H1 (cell line): ENCODE results near the gene GPD1. TPM values are rescaled to one million over a fixed set of nuclear protein-coding genes. Genes with fewer than 3 reads are reported as not detected.

Experiments used
- BCL11A ChIP-seq, 2 experiments: IDR thresholded peaks; one replicate each; pipeline ENCODE4 v1.6.1; 2011; ENCODE audit warnings: low read depth in 2 of 2, low read length in 2 of 2, mild to moderate bottlenecking in 2 of 2
- CBX8 ChIP-seq: fragments of 300-800, 300-1000 bp; sonication (generic); IDR thresholded peaks from 2 replicates; pipeline ENCODE4 v1.7.1; 2016; ENCODE audit warnings: low read depth, low read length, borderline replicate concordance
- JUN ChIP-seq: IDR thresholded peaks from 2 replicates; pipeline ENCODE4 v1.6.1; 2011; ENCODE audit warnings: low read depth, mild to moderate bottlenecking, improper control_type of control experiment, low read length
- KDM5A ChIP-seq: fragments of 200-600 bp; IDR thresholded peaks from 2 replicates; pipeline ENCODE4 v1.7.1; 2012; ENCODE audit warnings: mild to moderate bottlenecking, low read length, inconsistent platforms, mixed read lengths
- RXRA ChIP-seq: IDR thresholded peaks from 2 replicates; pipeline ENCODE4 v1.6.1; 2011; ENCODE audit warnings: low read depth, mild to moderate bottlenecking, low read length, moderate library complexity; ENCODE audit not compliant: insufficient read depth
- SIRT6 ChIP-seq: IDR thresholded peaks from one replicate; pipeline ENCODE4 v1.7.1; 2012; ENCODE audit warnings: low read length, inconsistent platforms
- SP2 ChIP-seq: IDR thresholded peaks from 2 replicates; pipeline ENCODE4 v1.6.1; 2012; ENCODE audit warnings: mild to moderate bottlenecking, low read length, inconsistent platforms
- SRF ChIP-seq: IDR thresholded peaks from 2 replicates; pipeline ENCODE4 v1.6.1; 2011; ENCODE audit warnings: mild to moderate bottlenecking, low read depth, low read length, moderate library complexity
- TEAD4 ChIP-seq: IDR thresholded peaks from 2 replicates; pipeline ENCODE4 v1.6.1; 2012; ENCODE audit warnings: low read depth, low read length, inconsistent platforms, mixed read lengths
- ZNF274 ChIP-seq: IDR thresholded peaks from 2 replicates; pipeline ENCODE4 v1.7.0; 2012; ENCODE audit warnings: low read length, borderline replicate concordance; ENCODE audit errors: extremely low read depth
- polyA plus RNA-seq, 7 experiments: library from polyadenylated mRNA; depleted of rRNA in 3 of 7; stranded (reverse) in 5 of 7; unstranded in 2 of 7; fragments of >200 nt in 5 of 7; fragments of 200-250 nt in 2 of 7; gene quantifications; 1 replicate in 5 of 7; 2 replicates in 1 of 7; 4 replicates in 1 of 7; pipeline versions ENCODE4 v1.2.1 to v1.2.3, GENCODE V29; 2011 to 2013; ENCODE audit warnings: missing spikeins in 2 of 7, mixed read lengths in 2 of 7
- total RNA-seq: library from RNA; stranded (reverse); fragmentation: NEBNext Ultra II Directional; extraction: Animal tissue kit (Norgen Biotek cat#: 25700); gene quantifications from 2 replicates; pipeline ENCODE4 v1.2.1, GENCODE V29; 2021
- TF ChIP-seq, protein P1 (sequence below): fragments of 300-600 bp; sonication (generic); IDR thresholded peaks from 2 replicates; pipeline ENCODE4 v1.7.1; 2012; ENCODE audit warnings: low read length, moderate library complexity, mild to moderate bottlenecking, inconsistent platforms; ENCODE audit not compliant: insufficient replicate concordance

Gene GPD1
- total and polyA plus RNA-seq, 2 of the 8 experiments (the other 6 are each of a cell fraction or from before 2014, with no cell fraction given), result 0.45 to 0.74 TPM

DNA sequence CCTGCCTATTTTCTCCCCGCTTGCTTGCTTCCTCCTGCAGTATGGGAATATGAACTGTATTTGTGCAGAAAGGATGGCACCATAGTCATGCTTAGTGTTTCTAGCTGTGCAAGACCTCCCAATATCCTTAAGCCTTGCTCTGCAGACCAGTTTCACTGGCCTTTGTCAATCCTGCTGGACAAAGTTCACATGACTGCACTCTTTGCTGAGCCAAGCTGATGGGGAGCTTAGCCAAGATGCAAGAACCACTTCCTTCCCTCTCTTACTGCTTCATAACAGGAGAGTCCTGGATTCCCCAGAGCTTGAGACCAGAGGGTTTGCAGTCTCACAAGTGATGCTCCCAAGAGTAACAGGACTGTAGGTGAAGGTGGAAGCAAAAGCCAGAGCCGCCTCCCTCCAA is 42.6 kb upstream of the GPD1 start (continued):
- TF ChIP-seq, protein P1, sequence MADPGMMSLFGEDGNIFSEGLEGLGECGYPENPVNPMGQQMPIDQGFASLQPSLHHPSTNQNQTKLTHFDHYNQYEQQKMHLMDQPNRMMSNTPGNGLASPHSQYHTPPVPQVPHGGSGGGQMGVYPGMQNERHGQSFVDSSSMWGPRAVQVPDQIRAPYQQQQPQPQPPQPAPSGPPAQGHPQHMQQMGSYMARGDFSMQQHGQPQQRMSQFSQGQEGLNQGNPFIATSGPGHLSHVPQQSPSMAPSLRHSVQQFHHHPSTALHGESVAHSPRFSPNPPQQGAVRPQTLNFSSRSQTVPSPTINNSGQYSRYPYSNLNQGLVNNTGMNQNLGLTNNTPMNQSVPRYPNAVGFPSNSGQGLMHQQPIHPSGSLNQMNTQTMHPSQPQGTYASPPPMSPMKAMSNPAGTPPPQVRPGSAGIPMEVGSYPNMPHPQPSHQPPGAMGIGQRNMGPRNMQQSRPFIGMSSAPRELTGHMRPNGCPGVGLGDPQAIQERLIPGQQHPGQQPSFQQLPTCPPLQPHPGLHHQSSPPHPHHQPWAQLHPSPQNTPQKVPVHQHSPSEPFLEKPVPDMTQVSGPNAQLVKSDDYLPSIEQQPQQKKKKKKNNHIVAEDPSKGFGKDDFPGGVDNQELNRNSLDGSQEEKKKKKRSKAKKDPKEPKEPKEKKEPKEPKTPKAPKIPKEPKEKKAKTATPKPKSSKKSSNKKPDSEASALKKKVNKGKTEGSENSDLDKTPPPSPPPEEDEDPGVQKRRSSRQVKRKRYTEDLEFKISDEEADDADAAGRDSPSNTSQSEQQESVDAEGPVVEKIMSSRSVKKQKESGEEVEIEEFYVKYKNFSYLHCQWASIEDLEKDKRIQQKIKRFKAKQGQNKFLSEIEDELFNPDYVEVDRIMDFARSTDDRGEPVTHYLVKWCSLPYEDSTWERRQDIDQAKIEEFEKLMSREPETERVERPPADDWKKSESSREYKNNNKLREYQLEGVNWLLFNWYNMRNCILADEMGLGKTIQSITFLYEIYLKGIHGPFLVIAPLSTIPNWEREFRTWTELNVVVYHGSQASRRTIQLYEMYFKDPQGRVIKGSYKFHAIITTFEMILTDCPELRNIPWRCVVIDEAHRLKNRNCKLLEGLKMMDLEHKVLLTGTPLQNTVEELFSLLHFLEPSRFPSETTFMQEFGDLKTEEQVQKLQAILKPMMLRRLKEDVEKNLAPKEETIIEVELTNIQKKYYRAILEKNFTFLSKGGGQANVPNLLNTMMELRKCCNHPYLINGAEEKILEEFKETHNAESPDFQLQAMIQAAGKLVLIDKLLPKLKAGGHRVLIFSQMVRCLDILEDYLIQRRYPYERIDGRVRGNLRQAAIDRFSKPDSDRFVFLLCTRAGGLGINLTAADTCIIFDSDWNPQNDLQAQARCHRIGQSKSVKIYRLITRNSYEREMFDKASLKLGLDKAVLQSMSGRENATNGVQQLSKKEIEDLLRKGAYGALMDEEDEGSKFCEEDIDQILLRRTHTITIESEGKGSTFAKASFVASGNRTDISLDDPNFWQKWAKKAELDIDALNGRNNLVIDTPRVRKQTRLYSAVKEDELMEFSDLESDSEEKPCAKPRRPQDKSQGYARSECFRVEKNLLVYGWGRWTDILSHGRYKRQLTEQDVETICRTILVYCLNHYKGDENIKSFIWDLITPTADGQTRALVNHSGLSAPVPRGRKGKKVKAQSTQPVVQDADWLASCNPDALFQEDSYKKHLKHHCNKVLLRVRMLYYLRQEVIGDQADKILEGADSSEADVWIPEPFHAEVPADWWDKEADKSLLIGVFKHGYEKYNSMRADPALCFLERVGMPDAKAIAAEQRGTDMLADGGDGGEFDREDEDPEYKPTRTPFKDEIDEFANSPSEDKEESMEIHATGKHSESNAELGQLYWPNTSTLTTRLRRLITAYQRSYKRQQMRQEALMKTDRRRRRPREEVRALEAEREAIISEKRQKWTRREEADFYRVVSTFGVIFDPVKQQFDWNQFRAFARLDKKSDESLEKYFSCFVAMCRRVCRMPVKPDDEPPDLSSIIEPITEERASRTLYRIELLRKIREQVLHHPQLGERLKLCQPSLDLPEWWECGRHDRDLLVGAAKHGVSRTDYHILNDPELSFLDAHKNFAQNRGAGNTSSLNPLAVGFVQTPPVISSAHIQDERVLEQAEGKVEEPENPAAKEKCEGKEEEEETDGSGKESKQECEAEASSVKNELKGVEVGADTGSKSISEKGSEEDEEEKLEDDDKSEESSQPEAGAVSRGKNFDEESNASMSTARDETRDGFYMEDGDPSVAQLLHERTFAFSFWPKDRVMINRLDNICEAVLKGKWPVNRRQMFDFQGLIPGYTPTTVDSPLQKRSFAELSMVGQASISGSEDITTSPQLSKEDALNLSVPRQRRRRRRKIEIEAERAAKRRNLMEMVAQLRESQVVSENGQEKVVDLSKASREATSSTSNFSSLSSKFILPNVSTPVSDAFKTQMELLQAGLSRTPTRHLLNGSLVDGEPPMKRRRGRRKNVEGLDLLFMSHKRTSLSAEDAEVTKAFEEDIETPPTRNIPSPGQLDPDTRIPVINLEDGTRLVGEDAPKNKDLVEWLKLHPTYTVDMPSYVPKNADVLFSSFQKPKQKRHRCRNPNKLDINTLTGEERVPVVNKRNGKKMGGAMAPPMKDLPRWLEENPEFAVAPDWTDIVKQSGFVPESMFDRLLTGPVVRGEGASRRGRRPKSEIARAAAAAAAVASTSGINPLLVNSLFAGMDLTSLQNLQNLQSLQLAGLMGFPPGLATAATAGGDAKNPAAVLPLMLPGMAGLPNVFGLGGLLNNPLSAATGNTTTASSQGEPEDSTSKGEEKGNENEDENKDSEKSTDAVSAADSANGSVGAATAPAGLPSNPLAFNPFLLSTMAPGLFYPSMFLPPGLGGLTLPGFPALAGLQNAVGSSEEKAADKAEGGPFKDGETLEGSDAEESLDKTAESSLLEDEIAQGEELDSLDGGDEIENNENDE, result no peak
- TF ChIP-seq ZNF274, result no peak
- TF ChIP-seq CBX8, result no peak
- no peak for TF ChIP-seq KDM5A
- no peak for TF ChIP-seq RXRA
- no peak for TF ChIP-seq JUN
- no peak for TF ChIP-seq SRF
- TF ChIP-seq TEAD4, result no peak
- no peak for TF ChIP-seq BCL11A (IDR thresholded peaks at IDR 0.05; ENCODE audit: low read depth in 2 of 2, low read length in 2 of 2)
- TF ChIP-seq SIRT6, result no peak
- TF ChIP-seq SP2, result no peak
